Central memory CD4-positive, alpha-beta T cell (primary cell): ENCODE results near the gene DUSP14.
"Not testable (repeated sequence)": the region's sequence is repeated elsewhere in the genome, so short reads cannot be mapped to it uniquely, and the experiment has no call there.

ENCODE experiments used
- DNase-seq: peaks from one replicate; pipeline ENCODE4 v3.0.0; 2022

Gene DUSP14

DNA sequence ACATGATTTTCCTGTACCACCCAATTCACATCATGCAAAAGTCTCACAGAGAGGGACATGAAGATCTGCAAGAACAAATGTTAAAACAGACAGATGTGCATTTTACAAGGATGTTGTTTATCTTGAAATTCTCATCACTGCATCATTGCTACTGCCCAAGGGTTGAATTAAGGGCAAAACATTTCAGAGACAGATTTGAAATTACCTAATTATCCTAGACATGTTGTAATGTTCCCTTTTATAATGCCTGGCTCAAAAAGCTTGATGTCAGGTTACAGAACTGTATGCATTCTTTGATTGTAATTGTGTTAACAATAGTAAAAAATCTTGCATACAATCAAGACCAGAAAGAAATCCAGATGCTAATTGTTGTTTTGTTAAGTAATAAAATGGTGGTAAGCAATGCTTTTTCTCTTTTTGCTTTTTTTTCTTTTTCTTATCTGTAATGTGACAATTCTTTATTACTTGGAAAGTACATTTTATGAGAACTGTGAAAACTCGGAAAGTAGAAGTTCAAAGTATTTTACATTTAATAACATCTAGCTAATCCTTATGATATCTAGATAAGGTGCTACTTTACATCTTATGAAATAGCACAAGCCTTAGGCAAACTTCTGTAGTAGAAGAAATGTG, 3.6 kb upstream of the DUSP14 start:
- no peak for DNase-seq

DNA sequence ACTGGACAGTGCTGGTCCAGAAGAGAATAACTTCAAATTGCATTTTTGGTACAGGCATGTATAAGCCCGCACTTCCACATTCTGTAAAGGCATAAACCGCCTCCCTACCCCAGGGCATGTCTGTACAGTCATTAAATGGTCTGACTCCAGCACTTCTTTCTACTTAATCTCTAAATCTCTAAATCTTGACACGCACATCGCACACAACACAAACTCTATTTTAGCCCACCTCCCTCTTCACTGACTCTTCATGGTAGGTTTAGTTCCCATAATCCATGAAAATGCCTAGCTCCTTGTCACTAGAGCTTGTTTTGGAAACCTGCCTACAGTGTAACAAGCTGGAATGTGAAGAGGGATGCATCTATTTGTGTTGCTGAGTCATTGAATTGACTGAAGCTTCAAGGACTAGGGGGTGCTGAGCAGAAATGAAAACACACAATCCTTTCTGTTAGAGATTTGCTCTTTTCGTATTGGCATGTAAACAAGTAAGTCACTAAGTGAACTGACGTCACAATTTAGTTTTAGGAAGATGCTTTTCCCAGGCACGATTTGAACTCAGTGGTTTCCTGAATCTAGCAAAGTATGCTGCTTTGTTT, 1.6 kb upstream of the DUSP14 start:
- no peak for DNase-seq

DNA sequence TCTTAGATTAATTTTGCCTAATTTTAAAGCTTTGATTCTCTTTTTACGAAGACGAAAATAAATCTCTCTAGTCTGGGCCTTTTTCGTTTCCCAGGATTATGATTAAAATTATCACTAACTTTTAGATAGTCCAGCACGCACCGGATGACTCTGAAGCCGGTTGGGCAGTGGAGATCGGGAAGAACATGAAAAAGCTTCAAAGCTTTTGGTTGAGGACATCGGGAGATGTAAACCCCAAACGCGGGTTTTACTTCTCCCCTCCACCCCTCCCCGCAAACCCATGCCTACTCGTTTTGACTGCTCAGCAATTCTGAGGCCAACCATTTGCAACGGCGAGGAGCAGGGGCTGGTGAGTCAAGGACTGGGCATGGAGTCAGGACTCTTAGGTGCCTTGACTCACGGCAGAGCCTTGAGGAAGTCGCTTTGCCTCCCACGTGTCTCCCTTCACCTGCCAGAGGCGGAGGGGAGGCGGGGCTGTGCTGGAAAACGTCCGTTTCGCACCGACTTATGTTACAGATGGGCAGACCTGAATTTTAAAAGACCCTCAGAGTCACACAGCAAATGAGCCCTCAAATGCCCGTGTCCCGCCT, 989 bp upstream of the DUSP14 start:
- DNase-seq: peak; percentile 51

DNA sequence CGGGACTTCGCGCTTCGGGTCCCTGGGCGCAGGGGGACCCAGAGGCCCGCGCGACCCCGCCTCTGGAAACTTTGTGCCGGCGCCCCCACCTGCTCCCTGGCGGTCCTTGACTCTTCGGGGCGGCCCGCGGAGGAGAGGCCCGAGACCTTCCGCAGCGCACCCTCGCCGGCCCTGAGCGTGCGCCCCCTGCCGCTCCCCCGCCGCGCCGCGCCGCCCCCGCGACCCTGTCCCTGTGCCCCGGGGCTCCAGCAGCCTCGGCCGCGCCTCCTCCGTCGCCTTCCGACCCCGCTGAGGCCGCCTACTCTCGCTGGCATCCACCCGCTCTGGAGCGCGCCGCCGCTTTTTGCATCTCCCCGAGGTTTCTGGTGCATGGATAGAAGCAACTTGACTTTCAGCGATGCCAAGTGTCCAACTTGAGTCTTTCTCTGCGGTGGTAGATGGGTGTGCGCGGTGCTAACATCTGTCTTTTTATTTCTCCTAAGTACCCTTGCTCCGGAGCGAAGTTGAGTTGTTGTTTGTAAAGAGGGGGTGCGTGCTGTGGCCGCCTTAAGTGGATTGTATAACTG, 414 bp downstream of the DUSP14 start:
- peak; percentile 69 for DNase-seq

DNA sequence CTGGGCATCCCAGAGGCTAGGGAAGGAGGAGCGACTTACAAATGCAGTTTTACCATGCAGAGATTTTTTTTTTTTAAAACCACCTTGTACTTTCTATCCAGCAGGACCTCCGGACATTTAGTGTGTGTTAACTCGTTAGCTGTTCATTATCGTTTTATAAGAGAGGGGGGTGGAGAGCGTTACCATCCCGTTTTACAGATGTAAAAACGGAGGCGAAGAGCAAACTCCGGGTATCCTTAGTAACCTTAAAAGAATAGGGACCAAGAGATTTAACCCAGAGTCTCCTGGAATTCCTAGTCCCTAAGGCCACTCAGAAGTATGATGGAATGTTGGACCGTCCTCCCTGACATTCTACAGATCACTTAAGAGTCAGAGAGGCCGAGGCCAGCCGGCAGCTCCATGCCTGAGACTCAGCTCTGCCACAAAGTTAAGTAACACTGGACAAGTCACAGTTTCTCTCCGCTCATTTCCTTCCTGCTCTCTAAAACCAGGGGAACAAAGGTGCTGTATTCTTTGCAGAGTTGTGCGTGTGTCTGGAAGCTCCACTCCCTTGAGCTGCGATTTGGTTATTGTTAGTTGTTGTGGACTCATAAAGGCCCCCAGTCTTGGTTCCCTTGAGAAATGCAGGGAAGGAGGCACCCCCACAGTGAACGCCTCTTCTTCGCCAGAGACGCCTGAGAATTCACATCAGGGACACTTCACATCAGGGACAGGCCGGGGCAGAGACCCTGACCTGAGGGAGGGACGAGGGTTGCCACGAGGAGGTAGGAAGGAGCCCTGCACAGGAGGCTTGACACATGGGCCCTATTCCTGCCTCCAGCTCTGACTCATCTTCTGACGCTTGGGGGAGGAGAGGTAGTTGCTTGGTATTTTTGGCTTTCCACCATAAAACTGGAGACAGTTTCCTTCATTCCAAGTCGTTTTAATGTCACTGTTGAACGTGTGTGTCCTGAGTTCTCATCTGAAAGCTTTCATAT, 1.2 kb downstream of the DUSP14 start:
- DNase-seq: no peak

DNA sequence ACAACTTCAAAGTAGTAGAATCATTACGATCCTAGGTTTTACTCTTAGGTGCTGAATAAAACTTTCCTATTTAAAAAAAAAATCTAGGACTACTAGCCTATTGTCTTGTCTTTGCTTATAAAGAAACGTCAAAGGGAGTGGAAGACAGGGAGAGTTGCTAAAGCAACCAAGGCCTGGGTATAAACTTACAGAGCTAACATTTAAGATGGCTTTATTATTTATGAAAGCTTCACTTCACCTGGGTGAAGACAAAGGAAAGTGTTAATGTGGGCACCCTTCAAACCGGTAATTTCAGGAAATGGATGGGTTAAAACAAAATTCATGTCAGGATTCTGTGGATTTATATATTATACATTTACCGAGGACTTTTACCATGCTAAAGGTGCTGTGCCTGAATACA, 2.5 kb downstream of the DUSP14 start:
- DNase-seq: no peak

DNA sequence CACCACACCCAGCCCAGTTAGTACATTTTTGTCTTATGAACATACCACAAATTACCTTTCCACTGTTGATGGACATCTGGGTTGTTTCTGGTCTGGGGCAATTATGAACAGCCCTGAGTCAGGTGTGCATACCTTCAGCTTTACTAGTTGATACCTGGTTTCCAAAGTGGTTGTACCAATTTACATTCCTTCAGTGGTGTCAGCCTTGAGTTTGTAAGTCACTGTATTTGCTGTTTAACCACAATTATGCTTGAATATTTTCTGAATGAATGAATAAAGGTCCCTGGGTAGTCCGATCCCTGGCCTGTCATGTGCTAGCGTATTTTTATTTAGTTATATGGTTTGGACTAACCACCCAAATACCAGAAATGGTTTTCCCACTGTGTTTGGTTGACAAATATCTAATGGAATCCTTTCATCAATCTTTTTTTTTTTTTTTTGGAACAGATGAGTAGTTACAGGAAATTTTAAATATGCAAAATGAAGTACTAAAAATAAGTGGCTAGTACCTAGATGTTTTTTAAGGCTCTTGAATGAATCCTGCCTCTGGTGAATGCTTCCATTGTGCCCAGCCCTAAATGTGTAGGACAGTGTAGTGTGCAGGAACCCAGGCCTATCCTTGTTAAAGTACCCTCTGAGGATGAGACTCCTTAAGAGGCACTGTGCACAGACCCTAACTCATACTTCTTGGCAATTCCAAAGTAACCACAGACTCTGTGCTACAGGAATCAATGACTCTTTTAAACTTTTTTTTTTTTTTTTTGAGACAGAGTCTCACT, 3.7 kb downstream of the DUSP14 start:
- DNase-seq: no peak

DNA sequence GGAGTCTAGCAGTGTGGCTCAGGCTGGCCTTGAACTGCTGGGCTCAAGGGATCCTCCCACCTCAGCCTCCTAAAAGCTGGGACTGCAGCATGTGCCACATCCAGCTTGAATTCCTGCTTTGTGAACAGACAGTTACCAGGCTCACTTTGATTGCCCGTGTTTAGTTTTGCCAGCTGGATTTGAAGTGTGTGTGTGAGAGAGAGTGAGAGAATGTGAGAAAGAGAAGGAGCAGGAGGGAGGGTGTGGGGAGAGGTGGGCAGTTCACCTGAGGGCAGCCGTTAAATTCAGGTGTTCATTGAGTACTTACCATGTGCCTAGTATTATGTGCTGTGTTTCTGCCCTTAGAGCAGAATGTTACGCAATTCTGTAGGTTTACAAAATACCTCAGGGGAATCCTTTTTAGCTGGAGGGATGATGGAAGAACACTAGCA, 4.7 kb downstream of the DUSP14 start:
- DNase-seq: no peak

DNA sequence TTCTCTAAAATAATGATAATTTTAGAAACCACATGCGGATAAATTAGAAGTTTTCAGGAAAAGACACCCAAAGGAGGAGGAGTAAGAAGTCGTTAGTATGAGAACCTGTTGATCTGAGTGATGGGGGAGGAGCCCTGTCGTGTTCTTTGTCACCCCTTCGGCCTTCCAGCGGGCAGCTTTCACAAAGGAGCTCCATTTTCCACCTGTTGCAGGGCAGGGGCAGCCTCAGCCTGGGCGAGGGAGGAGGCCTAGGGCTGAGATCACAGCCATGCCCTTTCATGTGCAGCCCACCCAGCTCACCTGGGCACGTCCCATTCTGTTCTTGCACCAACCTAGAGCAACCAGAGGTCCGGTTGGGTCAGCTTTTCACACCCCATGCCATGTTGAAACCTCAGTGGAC, 5.3 kb downstream of the DUSP14 start:
- DNase-seq: no peak

DNA sequence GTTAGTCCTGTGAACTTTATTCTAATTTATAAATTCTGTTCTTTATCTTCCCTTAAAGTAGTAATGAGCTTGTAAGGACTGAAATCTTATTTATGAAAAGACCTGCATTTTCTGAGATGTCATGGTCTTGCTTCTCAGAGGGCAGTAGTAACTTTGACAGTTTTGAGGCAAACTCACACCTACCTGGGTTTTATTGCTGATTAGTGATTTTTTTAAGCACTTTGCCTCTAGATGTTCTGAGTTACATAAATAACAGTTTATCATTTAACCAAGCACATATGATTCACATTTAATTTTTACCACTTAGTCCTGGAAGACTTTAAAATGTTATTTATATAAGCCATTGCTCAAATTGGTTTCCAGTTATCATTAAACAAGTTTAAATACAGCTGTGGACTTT, 10.7 kb downstream of the DUSP14 start:
- DNase-seq: no peak

DNA sequence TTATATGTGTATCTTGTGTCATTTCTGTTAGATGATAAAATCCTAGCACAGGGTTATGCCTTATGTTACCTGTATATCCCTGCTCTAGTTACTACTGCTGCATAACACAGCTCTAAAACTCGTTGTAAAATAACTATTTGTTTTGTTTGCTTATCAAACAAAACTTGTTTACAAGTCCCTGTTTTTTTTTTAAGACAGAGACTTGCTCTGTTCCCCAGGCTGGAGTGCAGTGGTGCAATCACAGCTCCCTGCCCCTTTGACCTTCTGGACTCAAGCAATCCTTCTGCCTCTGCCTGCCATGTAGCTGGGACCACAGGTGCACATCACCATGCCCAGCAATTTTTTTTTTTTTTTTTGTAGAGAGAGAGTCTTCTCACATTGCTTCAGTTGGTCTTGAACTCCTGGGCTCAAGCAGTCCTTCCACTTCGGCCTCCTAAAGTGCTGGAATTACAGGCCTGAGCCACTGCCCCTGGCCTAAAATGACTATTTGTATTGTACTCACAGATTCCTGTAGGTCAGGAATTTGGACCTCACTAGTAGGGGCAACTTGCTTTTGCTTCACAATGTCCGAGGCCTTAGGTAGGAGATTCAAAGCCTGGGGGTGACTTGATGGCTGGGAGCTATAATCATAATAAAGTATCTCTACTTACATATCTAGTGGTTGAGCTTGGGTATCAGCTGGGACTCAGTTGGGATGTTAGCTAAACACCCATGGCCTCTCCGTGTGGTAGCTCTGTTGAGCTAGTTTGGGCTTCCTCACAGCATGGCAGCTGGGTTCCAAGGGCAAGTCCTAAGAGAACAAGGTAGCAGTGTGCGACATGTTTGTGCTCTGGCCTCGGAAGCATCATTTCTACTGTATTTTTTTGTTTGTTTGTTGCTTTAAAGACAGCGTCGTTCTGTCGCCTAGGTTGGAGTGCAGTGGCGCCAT, 12.6 kb downstream of the DUSP14 start:
- no peak for DNase-seq

DNA sequence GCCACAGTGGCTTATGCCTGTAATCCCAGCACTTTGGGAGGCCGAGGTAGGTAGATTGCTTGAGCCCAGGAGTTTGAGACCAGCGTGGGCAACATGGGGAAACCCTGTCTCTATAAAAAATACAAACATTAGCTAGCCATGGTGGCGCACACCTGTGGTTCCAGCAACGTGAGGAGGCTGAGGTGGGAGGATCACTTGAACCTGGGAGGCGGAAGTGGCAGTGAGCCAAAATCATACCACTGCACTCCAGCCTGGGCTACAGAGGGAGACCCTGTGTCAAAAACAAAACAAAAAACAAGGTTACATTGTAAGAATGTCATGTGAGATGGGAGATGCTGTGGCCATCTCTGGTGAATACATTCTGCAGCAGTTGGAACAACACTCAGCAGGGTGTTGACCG, 13.5 kb downstream of the DUSP14 start:
- DNase-seq: no peak

DNA sequence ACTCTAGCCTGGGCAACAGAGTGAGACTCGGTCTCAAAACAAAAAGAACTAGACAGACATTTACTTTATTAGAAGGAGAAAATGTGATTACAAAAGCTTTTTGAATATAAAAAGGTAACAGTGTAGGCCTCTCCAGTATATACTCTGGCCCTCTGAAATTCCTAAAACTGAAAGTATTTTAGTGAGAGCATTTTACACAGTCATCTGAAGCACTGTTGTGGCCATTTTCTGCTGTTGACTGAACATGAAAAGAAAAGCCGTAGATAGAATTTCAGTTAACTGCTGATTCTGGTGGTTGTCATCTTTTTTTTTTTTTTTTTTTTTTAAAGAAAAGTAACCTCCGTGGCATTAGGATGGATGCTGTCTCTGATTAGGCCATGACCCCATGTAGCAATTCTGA, 15.6 kb downstream of the DUSP14 start:
- no peak for DNase-seq

DNA sequence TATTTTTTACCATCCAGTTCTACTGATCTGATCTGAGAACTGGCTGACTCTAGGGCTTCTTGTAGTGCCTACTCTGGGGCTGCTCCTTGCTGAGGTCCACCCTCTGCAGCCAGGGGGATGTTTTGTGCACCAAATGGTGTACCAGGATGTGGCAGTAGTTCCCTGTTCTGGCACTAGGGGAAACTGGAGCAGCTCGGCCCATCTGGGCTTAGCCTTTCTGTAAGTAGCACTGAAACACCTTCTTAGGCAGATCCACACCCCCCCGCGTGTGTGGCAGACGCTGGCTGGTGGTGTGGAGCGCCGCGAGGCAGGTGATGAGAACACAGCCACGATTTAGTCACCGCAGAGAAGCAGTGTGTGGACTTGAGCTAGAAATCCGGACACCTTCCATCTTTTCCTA, 17.0 kb downstream of the DUSP14 start:
- no peak for DNase-seq

DNA sequence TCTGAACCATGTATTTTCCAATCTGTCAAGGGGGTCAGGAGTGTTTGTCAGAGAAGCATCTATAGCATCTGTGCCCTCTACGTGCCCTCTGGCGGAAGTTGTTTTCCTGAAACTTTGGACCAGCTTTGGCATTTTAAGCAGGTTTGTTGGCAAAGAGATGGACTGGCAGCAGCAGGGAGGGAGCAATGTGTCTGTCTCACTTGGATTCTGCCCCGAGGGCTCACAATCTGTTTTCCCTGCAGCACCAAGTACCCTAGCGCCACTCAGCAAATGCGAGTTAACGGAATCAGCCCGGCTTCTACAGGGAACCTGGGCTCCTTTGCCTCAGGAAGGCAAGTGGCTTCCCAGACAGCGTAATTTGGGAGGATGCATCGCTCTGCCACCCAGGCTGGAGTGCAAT, 17.4 kb downstream of the DUSP14 start:
- DNase-seq: no peak

DNA sequence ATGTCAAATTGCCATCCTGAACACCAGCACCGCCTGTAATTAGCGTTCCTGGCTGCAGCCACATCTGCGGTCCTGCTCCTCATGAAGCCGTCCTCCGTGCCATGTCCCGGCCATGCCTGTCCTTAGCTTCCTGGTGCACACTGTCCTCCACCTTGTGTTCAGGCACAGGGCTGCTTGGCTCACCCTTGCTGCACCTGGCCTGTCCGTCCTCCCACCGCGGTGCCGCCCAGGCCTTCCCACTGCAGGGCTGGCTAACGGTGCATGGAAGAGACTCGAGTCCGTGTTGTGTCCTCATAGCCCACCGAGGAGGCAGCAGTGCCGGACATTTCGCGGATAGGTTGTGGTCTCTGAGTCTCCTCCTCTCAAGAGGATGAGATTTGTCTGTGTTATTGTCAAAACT, 20.4 kb downstream of the DUSP14 start:
- DNase-seq: no peak

DNA sequence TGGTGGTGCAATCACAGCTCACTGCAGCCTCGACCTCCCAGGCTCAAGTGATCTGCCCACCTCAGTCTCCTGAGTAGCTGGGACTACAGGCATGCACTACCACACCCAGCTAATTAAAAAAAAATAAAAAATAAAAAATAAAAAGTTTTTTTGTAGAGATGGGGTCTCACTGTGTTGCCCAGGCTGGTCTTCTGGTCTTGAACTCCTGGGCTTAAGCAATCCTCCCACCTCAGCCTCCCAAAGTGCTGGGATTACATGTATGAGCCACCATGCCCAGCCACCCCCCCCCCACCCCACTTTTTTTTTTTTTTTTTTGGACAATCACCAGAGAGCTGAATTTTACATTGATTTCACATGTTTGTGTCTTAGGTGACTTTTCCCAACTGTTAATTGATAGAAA, 22.0 kb downstream of the DUSP14 start:
- DNase-seq: not testable (repeated sequence)

DNA sequence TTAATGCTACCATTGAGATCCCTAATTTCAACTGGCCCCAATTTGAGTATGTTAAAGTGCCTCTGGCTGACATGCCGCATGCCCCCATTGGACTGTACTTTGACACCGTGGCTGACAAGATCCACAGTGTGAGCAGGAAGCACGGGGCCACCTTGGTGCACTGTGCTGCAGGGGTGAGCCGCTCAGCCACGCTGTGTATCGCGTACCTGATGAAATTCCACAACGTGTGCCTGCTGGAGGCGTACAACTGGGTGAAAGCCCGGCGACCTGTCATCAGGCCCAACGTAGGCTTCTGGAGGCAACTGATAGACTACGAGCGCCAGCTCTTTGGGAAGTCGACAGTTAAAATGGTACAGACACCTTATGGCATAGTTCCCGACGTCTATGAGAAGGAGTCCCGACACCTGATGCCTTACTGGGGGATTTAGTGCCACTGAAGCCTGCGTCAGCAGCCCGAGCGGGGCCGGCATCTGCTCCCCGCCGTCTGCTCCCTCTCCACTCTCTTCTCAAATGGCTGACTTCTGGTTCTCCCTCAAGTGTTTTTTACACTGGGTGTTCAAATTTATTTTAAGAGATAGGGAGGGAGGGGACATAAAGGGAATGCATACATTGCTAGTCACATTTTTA, 22.9 kb downstream of the DUSP14 start:
- no peak for DNase-seq

DNA sequence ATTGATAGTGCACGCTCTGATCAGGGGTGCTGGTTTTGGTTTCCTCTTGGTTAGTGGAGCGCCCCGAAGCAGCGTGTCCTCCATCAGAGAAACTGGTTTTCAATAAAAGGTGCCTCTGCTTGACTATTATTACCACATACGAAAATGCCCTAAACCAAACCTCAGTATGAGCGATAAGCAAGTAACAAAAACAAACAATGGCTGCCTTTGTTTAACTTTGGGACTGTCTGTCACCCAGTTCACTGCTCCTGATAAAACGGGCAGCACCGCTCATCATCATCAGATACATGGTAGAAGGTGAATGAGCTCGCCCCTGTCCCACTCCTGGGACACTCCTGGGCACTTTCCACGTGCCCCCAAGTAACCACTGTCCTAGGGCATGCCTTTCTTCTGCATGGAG, 24.0 kb downstream of the DUSP14 start:
- no peak for DNase-seq

DNA sequence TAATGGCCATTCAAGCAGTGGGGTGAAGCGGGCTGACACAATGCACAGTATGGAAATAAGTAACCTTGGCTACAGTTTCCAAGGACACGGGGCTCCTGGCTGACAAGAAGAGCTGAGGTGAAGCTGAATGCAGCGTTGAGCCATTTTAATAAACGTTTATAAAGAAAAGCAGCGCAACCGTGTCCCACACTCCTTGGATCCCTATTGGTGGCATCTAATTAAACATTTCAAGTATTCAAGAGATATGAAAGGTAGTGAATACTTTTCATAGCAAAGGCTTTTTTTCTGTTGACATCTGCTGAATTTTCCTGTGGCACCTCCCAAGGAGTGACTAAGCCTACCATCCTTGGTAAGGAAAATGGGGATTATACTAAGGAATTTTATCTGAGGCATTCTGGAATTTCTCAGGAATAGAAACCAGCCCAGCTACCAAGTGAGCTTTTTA, 26.5 kb downstream of the DUSP14 start:
- DNase-seq: no peak

DNA sequence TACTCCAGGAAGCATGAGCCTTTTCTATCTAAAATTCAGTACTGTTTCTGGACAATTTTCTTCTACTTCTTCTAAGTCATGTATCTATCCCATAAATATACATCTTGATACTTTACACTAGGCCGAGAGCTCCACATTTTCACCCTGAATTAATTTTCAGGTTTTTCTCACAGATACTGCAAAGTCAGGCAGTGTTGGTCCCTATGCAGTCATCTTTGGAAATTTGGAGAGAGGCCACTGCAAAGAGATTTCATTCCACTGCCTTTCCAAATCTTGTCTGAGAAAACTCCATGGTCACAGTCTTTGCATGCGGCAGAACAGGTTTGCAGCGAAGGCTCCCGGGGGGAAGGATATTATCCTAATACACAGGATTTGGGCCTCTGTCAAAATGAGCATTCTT, 28.2 kb downstream of the DUSP14 start:
- no peak for DNase-seq
